ENCODE measurements around the gene FAM131A. TPM values are rescaled to one million over a fixed set of nuclear protein-coding genes. Genes with fewer than 3 reads are reported as not detected.
"Not testable (repeated sequence)": the region's sequence is repeated elsewhere in the genome, so short reads cannot be mapped to it uniquely, and the experiment has no call there.

The FAM131A gene
- total RNA-seq, 1 donor from 2014 or later, result 50.5 TPM

GRCh38 chr3:184317201-184317600 lies 20.2 kb upstream of the FAM131A start:
- DNase-seq, result no peak

DNA sequence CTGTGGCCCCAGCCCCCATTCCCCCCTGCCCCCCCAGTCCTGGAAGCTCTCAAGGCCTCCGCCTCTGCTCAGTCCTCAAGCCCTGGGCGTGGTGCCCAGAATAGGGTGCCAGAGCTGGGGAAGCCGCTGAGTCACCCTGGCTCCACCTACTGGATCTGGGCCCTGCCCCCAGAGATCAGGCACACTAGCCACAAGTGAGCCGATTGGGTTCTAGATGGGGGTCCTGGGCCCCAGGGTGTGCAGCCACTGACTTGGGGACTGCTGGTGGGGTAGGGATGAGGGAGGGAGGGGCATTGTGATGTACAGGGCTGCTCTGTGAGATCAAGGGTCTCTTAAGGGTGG lies 17.3 kb upstream of the FAM131A start:
- DNase-seq, result peak; percentile 96

GRCh38 chr3:184321666-184322065 lies 15.7 kb upstream of the FAM131A start:
- DNase-seq, result no peak

GRCh38 chr3:184322731-184323487 lies 14.5 kb upstream of the FAM131A start:
- DNase-seq, result no peak

GRCh38 chr3:184323696-184324095 lies 13.7 kb upstream of the FAM131A start:
- no peak for DNase-seq

DNA sequence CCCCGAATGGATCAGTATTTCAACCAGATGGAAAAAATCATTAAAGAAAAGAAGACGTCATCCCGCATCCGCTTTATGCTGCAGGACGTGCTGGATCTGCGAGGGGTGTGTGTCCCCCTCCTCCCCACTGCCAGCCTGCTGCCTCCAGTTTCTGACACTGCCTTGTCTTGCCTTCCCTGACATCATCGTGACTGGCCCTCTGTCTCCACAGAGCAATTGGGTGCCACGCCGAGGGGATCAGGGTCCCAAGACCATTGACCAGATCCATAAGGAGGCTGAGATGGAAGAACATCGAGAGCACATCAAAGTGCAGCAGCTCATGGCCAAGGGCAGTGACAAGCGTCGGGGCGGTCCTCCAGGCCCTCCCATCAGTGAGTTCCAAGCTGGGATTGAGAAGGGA lies 12.1 kb upstream of the FAM131A start:
- no peak for DNase-seq

- DNase-seq, result no peak
These were observed 11.6 kb upstream of the FAM131A start for GRCh38 chr3:184325715-184326369.

DNA sequence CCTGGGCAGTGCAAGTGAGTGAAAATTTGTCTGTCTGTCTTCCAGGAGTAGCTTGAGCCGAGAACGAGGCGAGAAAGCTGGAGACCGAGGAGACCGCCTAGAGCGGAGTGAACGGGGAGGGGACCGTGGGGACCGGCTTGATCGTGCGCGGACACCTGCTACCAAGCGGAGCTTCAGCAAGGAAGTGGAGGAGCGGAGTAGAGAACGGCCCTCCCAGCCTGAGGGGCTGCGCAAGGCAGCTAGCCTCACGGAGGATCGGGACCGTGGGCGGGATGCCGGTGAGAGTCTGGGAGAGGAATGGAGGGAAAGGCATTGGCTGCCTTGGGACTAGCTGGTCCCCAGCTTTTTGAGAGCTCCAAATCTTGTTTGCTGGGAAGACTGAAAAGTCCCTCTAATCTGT lies 10.2 kb upstream of the FAM131A start:
- DNase-seq, result no peak

GRCh38 chr3:184328516-184328915 lies 8.9 kb upstream of the FAM131A start:
- DNase-seq, result no peak

- DNase-seq, result peak; percentile 99
These were observed 4.9 kb upstream of the FAM131A start for GRCh38 chr3:184332370-184333090.

DNA sequence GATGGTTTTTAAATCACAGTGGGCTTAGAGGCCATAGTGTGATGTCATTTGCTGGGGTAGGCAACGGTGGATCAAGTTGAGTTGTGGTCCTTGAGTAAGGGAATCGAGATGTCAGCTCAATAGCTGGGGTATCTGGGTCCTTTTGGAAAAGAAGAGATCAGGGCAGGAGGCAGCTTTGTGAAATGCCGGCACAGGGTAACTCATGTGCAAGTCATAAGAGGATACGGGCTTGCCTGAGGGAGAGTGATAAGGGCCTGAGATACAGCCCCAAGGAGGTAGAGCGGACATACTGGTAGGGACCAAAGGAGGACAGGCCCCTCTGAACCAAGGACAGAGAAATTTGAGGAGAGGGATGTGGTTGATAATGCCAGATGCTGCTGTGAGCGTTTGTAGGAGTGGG lies 4.2 kb upstream of the FAM131A start:
- DNase-seq, result no peak

- no peak for DNase-seq
These were observed 3.7 kb upstream of the FAM131A start for GRCh38 chr3:184333700-184334099.

- peak; percentile 73 for DNase-seq
These were observed 2.8 kb upstream of the FAM131A start for GRCh38 chr3:184334470-184335158.

GRCh38 chr3:184335291-184335660 lies 2.1 kb upstream of the FAM131A start:
- DNase-seq, result peak; percentile 27

GRCh38 chr3:184335661-184336546 lies 1.5 kb upstream of the FAM131A start:
- DNase-seq, result peak; percentile 88

DNA sequence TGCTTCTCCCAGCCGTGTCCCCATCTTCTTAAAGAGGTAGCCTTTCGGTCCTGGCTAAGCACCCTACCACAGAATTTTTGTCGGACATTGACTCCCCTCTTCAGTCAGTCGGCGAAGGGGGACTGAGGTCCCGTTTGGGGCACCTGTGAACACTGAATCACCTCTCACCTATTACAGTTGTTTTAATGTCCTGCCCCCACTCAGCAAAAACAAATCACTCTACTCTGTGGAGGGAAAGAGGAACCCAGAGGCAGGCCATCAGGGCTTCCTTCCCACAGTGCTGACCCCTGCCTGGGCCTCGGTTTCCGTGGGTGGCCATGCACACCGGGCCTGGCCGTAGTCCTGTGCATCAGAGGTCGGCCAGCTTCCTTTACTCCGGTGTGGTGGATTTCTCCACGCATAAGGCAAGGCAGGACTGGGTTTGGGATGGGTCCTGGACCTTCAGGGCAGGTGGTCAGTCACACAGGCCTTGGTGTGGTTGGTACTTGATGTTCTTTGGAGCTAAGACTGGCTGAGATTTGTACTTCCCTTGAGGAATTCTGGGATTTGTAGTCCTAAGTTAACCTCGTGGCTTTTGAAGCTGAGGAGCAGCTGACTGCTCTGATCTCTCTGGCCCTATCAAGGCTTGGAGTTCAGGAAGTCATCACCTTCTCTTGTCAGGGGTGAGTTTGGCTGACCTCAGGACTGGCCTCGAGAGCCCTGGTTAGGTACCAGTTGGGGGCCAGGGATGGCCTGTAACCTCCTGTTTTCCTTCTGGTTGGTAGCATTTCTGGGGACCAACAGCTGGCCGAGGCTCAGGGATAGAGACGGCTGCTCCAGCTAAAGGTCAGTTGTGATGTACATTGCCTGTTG lies 627 bp upstream of the FAM131A start:
- DNase-seq, result peak; percentile 76

DNA sequence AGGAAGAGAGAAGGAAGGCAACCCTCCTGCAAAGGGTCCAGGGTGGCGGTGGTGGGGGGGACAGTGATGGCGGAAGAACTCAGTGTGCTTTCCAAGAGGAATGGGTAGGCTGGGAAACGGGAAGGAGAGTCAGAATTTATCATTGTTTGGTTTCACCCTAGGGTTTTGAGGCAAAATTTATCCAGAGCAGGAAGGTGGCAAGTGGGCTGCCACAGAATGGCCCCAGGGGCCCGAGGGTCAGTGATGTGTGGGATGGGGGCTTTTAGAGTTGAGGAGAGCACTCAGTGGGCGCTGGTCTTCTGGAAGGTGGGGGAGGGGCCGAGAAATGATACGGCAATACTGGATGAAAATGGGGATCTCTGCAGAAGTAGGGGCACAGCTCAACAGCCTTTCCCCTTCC lies 581 bp downstream of the FAM131A start:
- DNase-seq, result no peak

DNA sequence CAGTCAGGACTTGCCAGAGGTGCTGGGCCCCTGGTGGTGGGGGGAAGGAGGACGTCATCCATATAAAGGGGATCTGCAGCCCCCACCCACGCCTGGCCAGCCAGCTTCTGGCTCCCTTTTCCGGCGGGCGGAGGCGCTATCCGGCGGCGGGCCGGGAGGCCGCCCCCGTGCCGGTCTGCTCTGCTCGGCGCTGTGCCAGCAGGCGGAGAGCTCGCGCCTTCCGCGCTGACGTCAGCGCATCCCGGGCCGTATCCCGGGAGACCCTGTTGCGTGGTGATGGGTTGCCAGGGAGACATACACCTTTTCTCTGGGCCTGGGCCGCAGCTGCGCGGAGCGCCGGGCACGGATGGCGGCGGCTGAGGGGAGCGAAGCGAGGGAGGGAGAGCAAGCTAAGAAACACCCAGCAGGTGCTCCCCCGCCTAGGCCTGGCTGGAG lies 1.1 kb downstream of the FAM131A start:
- DNase-seq, result peak; percentile 94

DNA sequence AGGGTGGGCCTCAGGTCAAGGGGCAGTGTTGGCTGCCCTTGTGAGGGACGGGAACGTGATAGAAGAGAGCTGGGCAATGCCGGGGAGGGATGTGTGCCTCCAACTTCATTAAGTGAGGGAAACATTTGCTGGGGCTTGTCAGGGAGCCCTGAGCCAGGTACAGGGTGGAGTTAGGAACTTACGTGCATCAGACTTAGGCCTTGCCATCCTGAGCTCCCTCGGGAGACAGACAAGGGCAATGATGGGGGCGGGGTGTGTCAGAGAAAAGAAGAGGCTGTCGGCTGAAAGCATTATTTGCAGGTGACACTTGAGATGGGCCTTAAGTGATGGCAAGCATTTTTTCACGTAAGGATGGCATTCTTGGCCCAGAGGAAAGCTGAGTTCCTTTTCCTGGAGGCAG lies 1.6 kb downstream of the FAM131A start:
- no peak for DNase-seq

DNA sequence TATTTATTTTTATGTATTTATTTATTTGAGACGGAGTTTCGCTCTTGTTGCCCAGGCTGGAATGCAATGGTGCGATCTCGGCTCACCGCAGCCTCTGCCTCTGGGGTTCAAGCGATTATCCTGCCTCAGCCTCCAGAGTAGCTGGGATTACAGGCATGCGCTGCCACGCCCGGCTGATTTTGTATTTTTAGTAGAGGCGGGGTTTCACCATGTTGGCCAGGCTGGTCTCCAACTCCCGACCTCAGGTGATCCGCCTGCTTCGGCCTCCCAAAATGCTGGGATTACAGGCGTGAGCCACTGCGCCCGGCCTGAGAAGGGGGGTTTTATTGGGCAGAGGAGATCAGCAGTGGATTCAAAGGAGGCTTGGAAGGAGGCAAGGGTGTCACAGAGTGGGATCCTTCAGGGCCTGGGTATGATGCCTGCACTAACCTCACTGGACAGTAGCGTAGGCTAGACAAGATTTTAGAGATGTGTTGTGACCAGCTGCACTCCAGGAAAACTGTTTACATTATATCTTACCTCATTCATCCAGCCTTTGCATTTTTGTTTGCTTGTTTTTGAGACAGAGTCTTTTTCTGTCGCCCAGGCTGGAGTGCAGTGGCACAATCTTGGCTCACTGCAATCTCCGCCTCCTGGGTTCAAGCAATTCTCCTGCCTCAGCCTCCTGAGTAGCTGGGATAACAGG lies 2.2 kb downstream of the FAM131A start:
- DNase-seq, result not testable (repeated sequence)

GRCh38 chr3:184341925-184342324 lies 4.5 kb downstream of the FAM131A start:
- DNase-seq, result no peak
